Gastrocnemius medialis (tissue), 4 donors: ENCODE measurements around the gene SIRT5. TPM values are rescaled to one million over a fixed set of nuclear protein-coding genes. Genes with fewer than 3 reads are reported as not detected.
A peak's percentile ranks its signal among the peaks of the same experiment; 100 is the strongest.

Experiments used
- ATAC-seq, 2 donors: fragments of 150-250 bp; one replicate each; pipeline ENCODE4 v1.9.1; 2016
- DNase-seq, 2 donors: peaks; one replicate each; pipeline ENCODE4 v3.0.0-alpha.2; 2019
- H3K27ac ChIP-seq, 4 donors: fragments of 200-600 bp; sonication (generic); 1 replicate in 1 of 4; 2 replicates in 3 of 4; pipeline ENCODE4 v1.5.1; 2016 to 2018; ENCODE audit warnings: mild to moderate bottlenecking in 2 of 4, moderate library complexity in 1 of 4
- H3K27me3 ChIP-seq, 3 donors: fragments of 200-600 bp; sonication (generic) in 2 of 3; 1 replicate in 1 of 3; 2 replicates in 2 of 3; pipeline versions ENCODE4 v1.5.1 to v1.6.0; 2016 to 2019; ENCODE audit warnings: mild to moderate bottlenecking in 1 of 3, moderate library complexity in 1 of 3
- H3K36me3 ChIP-seq, 2 donors: fragments of 200-600 bp; sonication (generic) in 1 of 2; one replicate each; pipeline ENCODE4 v1.5.1; 2017 to 2018
- H3K4me1 ChIP-seq, 2 donors: fragments of 200-600 bp; sonication (generic) in 1 of 2; one replicate each; pipeline ENCODE4 v1.5.1; 2016 to 2017; ENCODE audit warnings: mild to moderate bottlenecking in 2 of 2
- H3K4me3 ChIP-seq, 4 donors: fragments of 200-600 bp; sonication (generic) in 3 of 4; 1 replicate in 1 of 4; 2 replicates in 3 of 4; pipeline ENCODE4 v1.5.1; 2016 to 2019; ENCODE audit warnings: mild to moderate bottlenecking in 2 of 4
- H3K9me3 ChIP-seq, 3 donors: fragments of 200-600 bp; sonication (generic) in 2 of 3; 1 replicate in 1 of 3; 2 replicates in 2 of 3; pipeline ENCODE4 v1.5.1; 2016 to 2019
- CTCF ChIP-seq, 5 experiments: fragments of 450-650 bp in 3 of 5; fragments of 200-600 bp in 2 of 5; sonication (generic) in 2 of 5; IDR thresholded peaks in 4 of 5; conservative IDR thresholded peaks in 1 of 5; 1 replicate in 4 of 5; 2 replicates in 1 of 5; pipeline ENCODE4 v1.5.1; 2016 to 2019; ENCODE audit warnings: antibody characterized with exemption in 5 of 5, mild to moderate bottlenecking in 3 of 5, moderate library complexity in 3 of 5
- POLR2A ChIP-seq, 2 donors: fragments of 450-650 bp; IDR thresholded peaks; one replicate each; pipeline ENCODE4 v1.6.1; 2017; ENCODE audit warnings: antibody characterized with exemption in 2 of 2, mild to moderate bottlenecking in 2 of 2, moderate library complexity in 2 of 2
- in situ Hi-C, 4 donors: fragments of 200-750 bp; cut with MboI; loops; one replicate each; pipeline versions ENCODE4 v1.15.0 to v1.8.0; 2017; ENCODE audit warnings: low sequenced_read_pairs in 4 of 4
- intact Hi-C: fragments of 100-400 bp; cut with DNase I; formaldehyde crosslinking; loops from one replicate; pipeline ENCODE4 v1.15.1; 2023; ENCODE audit warnings: low total_unique reads
- total RNA-seq, 4 donors: library from RNA; depleted of rRNA; stranded (reverse); fragments of >200 nt; gene quantifications; one replicate each; pipeline versions ENCODE4 v1.1.0 to v1.2.3, GENCODE V29; 2016

Gene SIRT5
- total RNA-seq = 10 to 100 TPM; 16.1 to 18.0 (median 17.0) TPM

- Histone ChIP-seq H3K36me3 (peaks cover 0 to under 1% of the 10 kb centered on the region in 2 donors), H3K27ac (peak within 1 kb of the TSS; percentile 93 to 99 (median 98)), H3K4me3 (peak within 1 kb of the TSS; percentile 76 to 98 (median 84)), H3K27me3 (no peaks in the 10 kb centered on the region), H3K9me3 (no peaks in the 10 kb centered on the region), H3K4me1 (peaks cover 19% of the 10 kb centered on the region in 2 donors)
- in situ Hi-C loops (loop anchor here in 1 of 4 donors (25.0 kb wide), 1 partner anchor 488 kb away; no protein-coding TSS in a partner anchor), intact Hi-C loops (loop anchor here (1.0 to 10.0 kb wide), 9 partner anchors 36 to 246 kb away; partner anchors contain the start of genes GFOD1, NOL7 and TBC1D7)
- ATAC-seq (peak; percentile 73 to 77), DNase-seq (peak; percentile 67 to 82)
- TF ChIP-seq POLR2A (IDR thresholded peaks at IDR 0.05) (peak; percentile 90 to 93), CTCF (IDR thresholded peaks at IDR 0.05 in 4 of 5, conservative IDR thresholded peaks at IDR 0.05 in 1 of 5) (peak in 2 of 5 experiments; percentile 67 to 82)
These were observed at the start of gene SIRT5 for GRCh38 chr6:13574571-13575376. TSS of gene SIRT5 (plus strand) at chr6:13574601. CDS start at chr6:13584111, 9,510 bp downstream.

GRCh38 chr6:13524801-13525508 lies 49.4 kb upstream of the SIRT5 start:
- H3K4me1 ChIP-seq = peaks cover 47 to 52% of the 10 kb centered on the region in 2 donors
- H3K27ac ChIP-seq = peak overlapping the region; percentile 80 to 100 (median 88)
- H3K9me3 ChIP-seq = no peaks in the 10 kb centered on the region
- ATAC-seq = peak; percentile 56 to 72
- intact Hi-C loops = loop anchor here (2.0 kb wide), 3 partner anchors 38 to 110 kb away; partner anchors contain the start of genes GFOD1 and SIRT5
- no peaks in the 10 kb centered on the region for H3K27me3 ChIP-seq
- TF ChIP-seq CTCF (IDR thresholded peaks at IDR 0.05 in 4 of 5, conservative IDR thresholded peaks at IDR 0.05 in 1 of 5) (no peak), POLR2A (IDR thresholded peaks at IDR 0.05) (peak in 1 of 2 donors; percentile 19)
- in situ Hi-C loops = loop anchor here in 1 of 4 donors (25.0 kb wide), 1 partner anchor 113 kb away; no protein-coding TSS in a partner anchor
- no peak overlapping the region for H3K4me3 ChIP-seq
- H3K36me3 ChIP-seq = no peaks in the 10 kb centered on the region
- DNase-seq = peak; percentile 45 to 62

- TF ChIP-seq CTCF (IDR thresholded peaks at IDR 0.05 in 4 of 5, conservative IDR thresholded peaks at IDR 0.05 in 1 of 5) = no peak
- TF ChIP-seq POLR2A (IDR thresholded peaks at IDR 0.05) = no peak
- no peaks in the 10 kb centered on the region for H3K36me3 ChIP-seq
- H3K27ac ChIP-seq = peak overlapping the region; percentile 80 to 100 (median 88)
- DNase-seq (no peak), ATAC-seq (peak; percentile 1 to 3)
- intact Hi-C loops (no loop called here), in situ Hi-C loops (loop anchor here in 1 of 4 donors (25.0 kb wide), 1 partner anchor 114 kb away; no protein-coding TSS in a partner anchor)
- no peaks in the 10 kb centered on the region for H3K27me3 ChIP-seq
- peaks cover 47 to 52% of the 10 kb centered on the region in 2 donors for H3K4me1 ChIP-seq
- no peaks in the 10 kb centered on the region for H3K9me3 ChIP-seq
- H3K4me3 ChIP-seq = peak overlapping the region in 1 of 4 donors; percentile 21
These were observed 48.1 kb upstream of the SIRT5 start for GRCh38 chr6:13526357-13526726.

- peak in 2 of 5 experiments; percentile 7 to 29 for TF ChIP-seq CTCF (IDR thresholded peaks at IDR 0.05 in 4 of 5, conservative IDR thresholded peaks at IDR 0.05 in 1 of 5)
- TF ChIP-seq POLR2A (IDR thresholded peaks at IDR 0.05) = peak in 1 of 2 donors; percentile 44
- peak; percentile 76 to 83 for ATAC-seq
- peak overlapping the region; percentile 80 to 100 (median 88) for H3K27ac ChIP-seq
- H3K4me3 ChIP-seq = peak overlapping the region in 3 of 4 donors; percentile 21 to 35 (median 26)
- DNase-seq = peak; percentile 55 to 71
- intact Hi-C loops (no loop called here), in situ Hi-C loops (loop anchor here in 1 of 4 donors (25.0 kb wide), 1 partner anchor 115 kb away; no protein-coding TSS in a partner anchor)
- H3K9me3 ChIP-seq = no peaks in the 10 kb centered on the region
- H3K27me3 ChIP-seq = no peaks in the 10 kb centered on the region
- H3K4me1 ChIP-seq = peaks cover 44 to 52% of the 10 kb centered on the region in 2 donors
- no peaks in the 10 kb centered on the region for H3K36me3 ChIP-seq
These were observed 47.4 kb upstream of the SIRT5 start for GRCh38 chr6:13526727-13527670.
